ENCODE results near the gene PRAMEF6. TPM values are rescaled to one million over a fixed set of nuclear protein-coding genes. Genes with fewer than 3 reads are reported as not detected.

The PRAMEF6 gene
- total RNA-seq = not detected in 2 replicates

DNA sequence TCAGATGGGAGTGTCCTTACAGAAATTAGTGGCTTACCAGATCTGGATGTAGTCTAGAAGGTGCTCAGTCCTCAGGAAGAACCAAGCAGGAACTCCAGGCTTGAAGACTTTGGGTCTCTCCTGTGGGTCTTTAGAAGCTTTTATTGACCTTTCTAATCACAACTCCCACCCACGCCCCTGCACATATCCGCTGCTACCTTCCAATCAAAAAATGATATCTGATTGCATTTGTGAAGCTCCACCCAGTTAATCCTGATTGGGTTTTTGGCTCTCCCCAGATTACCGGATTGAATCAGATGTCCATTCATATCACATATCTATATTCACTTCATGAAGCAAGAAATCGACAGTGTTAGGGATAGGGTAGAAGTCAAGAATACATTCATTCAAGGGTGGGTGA, at the start of gene PRAMEF6:
TSS of gene PRAMEF6 (minus strand) at position 101 of the 400 bp plus-strand sequence. CDS start 5,062 bp downstream, outside the sequence.

DNA sequence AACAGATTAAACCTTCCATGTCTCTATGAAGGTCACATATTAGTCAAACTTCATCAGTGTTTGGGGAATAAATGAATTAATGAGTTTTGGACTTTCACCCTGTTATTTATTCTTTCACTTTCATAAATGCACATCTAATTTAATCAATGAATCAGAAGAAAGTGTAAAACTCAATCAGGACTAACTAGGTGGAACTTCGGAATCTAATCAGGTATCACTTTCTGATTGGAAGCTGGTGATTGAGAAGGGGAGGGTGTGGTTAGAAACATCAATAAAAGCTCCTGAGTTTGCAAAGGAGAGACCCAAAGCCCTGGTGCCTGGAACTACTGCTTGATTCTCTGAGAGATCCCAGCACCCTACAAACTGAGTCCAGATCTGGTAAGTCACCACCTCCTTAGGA, 31.1 kb downstream of the PRAMEF6 start, which contains the start of gene PRAMEF7:
TSS of gene PRAMEF7 (plus strand) at position 301 of the 400 bp plus-strand sequence. CDS start 1,083 bp downstream, outside the sequence.

DNA sequence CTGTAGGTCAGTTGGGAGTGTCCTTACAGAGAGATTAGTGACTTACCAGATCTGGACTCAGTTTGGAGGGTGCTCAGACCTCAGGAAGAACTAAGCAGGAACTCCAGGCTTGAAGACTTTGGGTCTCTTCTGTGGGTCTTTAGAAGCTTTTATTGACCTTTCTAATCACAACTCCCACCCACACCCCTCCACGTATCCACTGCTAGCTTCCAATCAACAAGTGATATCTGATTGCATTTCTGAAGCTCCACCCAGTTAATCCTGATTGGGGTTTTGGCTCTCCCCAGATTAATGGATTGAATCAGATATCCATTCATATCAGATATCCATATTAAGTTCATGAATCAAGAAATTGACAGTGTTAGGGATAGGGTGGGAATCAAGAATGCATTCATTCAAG, 49.2 kb downstream of the PRAMEF6 start, which contains the start of gene PRAMEF10:
TSS of gene PRAMEF10 (minus strand) at position 101 of the 400 bp plus-strand sequence. CDS start 2,423 bp downstream, outside the sequence.

Other genes starting within 250 kb of the PRAMEF6 start
- not detected in 2 replicates for gene AADACL3, start 231.5 kb downstream of the PRAMEF6 start, total RNA-seq
- gene CFAP107, start 201.4 kb downstream of the PRAMEF6 start, total RNA-seq = not detected in 2 replicates
- gene PRAMEF12, start 173.8 kb downstream of the PRAMEF6 start, total RNA-seq = not detected in 2 replicates
- not detected in 2 replicates for gene PRAMEF1, start 156.2 kb downstream of the PRAMEF6 start, total RNA-seq
- gene PRAMEF11, start 116.2 kb downstream of the PRAMEF6 start, total RNA-seq = not detected in 2 replicates
- gene HNRNPCL1, start 98.9 kb downstream of the PRAMEF6 start, total RNA-seq = not detected in 2 replicates
- gene PRAMEF2, start 90.5 kb downstream of the PRAMEF6 start, total RNA-seq = not detected in 2 replicates
- gene PRAMEF4, start 61.4 kb downstream of the PRAMEF6 start, total RNA-seq = not detected in 2 replicates
- gene PRAMEF10, start 49.3 kb downstream of the PRAMEF6 start, total RNA-seq = not detected in 2 replicates
- gene PRAMEF7, start 31.0 kb downstream of the PRAMEF6 start, total RNA-seq = not detected in 2 replicates
- gene PRAMEF27, start 109.0 kb upstream of the PRAMEF6 start, total RNA-seq = not detected in 2 replicates
- not detected in 2 replicates for gene HNRNPCL3, start 113.2 kb upstream of the PRAMEF6 start, total RNA-seq
- not detected in 2 replicates for gene PRAMEF25, start 123.2 kb upstream of the PRAMEF6 start, total RNA-seq
- not detected in 2 replicates for gene HNRNPCL2, start 169.3 kb upstream of the PRAMEF6 start, total RNA-seq
- not detected in 2 replicates for gene PRAMEF26, start 208.4 kb upstream of the PRAMEF6 start, total RNA-seq
- gene HNRNPCL4, start 218.1 kb upstream of the PRAMEF6 start, total RNA-seq = not detected in 2 replicates
- gene PRAMEF9, start 224.3 kb upstream of the PRAMEF6 start, total RNA-seq = not detected in 2 replicates

All from mesangial cell (primary cell).